ENCODE results near the gene BEX5. TPM values are rescaled to one million over a fixed set of nuclear protein-coding genes. Genes with fewer than 3 reads are reported as not detected.
A peak's percentile ranks its signal among the peaks of the same experiment; 100 is the strongest.
"Not testable (repeated sequence)": the region's sequence is repeated elsewhere in the genome, so short reads cannot be mapped to it uniquely, and the experiment has no call there.

BEX5 gene
- 0.60 TPM in 1 of 2 replicates, not detected in the other for total RNA-seq (2014; rRNA removed; shearing (Covaris generic))

DNA sequence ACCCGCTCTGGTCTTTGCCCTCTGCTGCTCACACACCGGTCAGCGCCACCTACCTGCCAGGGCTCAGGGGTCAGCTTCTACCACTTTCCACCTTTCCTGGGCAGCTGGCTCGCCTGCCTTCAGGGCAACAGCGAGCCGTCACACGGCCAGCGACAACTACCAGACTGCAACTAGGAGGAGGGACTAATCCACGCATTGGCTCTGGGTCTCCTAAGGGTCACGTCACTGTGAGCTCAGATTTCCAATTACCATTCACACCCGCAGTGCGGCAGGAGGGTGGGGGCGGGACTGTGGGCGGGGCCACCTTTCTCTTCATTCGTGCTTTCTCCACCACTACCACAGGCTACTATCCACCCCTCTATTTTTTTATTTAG is at the start of gene BEX5:
TSS of gene BEX5 (minus strand) at position 172 of the 374 bp plus-strand sequence. CDS start 1,712 bp downstream, outside the sequence.
- peak; percentile 60 for DNase-seq (ENCODE audit: low read depth)

DNA sequence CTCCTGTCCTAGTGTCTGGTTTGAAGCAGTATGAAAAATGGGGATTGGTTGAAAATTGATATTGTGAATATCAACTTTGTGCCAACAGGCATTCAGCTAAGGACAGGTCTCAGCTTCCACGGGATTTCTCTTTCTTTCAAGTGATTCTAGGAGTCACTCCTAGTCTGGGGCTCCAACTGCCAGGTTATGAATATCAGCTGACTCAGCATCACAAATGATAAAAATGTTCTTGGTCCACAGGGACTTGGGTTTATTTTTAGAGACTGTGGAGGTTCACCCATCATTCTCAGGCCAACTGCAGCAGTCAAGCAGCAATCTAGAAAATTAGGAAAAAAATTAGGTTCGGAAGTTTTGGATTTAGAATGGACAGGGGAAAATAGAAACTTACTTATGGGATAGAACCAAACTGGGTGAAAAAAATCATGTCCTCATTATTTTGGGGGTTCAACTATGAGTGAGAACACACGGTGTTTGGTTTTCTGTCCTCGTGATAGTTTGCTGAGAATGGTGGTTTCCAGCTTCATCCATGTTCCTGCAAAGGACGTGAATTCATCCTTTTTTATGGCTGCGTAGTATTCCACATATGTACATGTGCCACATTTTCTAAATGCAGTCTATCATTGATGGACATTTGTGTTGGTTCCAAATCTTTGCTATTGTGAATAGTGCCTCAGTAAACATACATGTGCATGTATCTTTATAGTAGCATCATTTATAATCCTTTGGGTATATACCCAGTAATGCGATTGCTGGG is 30.4 kb upstream of the BEX5 start:
- DNase-seq (ENCODE audit: low read depth), result no peak

DNA sequence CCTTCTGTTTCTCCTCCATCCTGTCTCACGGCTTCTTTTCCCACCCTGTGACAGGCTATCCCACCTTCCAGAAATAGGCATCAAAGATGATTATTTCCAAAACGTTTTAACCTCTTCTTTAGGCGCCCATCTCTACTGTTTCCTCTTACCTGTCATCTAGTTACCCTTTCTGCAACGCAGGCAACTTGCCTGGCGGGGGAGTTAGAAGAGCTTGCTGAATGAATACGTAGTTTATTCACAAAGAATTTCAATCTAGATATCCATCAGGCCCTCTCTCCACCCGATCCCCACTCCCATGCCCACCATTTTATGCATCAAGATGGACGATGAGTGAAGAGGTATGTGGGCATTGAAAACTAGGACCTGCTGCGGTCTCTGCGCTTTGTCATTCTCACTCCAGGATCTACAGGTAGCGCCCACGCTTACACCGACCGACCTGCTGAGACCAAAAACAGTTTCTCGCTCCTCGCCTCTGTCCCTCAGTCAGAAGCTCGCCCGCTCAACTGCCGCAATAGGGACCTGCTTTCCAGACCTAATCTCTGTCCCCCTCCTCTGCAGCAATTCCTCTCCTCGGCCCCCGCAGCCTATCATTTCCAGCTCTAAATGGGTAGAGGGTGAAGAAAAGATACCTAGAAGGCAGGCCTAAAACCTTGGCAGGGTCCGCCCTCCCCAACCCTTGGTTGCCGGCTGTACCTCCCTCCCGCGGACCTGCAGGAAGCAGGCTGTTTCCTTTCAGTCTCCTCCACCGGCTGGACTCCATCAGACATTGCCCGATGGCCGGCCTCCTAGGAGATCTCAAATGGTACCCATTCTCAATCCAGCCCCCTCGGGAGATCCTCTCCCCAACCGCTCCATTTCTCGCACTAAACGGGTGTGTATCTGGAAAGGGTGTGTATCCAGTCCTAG is 624 bp downstream of the BEX5 start:
- DNase-seq (ENCODE audit: low read depth), result no peak

DNA sequence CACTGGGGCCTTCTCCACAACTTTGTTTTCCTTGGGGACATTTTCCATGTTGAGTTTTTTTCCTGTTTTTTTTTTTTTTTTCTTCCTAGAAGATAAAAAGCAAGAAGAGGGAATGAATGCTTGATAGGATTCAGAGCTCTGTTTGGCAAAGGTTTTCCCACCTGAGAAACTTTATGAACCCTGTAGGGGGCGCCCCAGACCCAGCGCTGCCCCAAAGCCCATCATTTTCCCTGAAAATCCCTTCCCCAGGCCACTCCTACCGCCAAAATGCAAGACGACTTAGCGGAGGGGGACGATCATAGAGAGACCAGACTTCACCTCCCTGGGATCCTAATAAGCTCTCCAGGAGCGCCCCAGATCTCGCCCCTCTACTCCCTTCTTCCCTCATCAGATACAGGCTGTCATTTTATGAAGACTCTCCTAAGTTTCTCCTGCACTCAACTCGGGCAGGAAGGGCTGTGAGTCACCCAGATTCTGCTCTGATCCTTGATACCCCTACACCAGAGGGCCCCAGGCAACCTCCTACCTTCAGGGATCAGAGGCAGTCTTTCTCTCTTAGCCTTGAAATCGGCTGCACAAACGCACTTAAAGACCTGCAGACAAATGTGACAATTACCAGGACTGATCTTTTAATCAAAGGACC is 1.4 kb downstream of the BEX5 start:
- DNase-seq (ENCODE audit: low read depth), result no peak

DNA sequence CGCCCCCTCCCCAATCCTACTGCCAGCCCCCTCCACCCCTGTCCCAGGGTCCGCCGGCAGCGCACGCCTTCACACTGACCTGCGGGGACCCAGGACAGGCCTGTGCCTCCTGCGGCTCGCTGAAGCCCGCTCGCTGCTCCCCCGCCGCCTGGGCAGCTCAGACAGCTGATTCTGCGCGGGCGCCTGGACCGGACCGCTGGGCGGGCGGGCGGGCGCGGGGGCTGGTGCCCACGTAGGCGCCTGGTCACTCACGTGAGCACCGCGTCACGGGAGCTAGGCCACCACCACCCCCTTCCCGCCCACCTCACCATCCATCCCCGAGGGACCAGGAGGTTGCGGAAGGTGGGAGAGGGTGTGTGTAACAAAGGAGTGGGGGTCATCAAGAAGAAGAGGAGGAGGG is 13.5 kb downstream of the BEX5 start, which contains the start of gene TCEAL6:
TSS of gene TCEAL6 (minus strand) at position 208 of the 400 bp plus-strand sequence.
- not testable (repeated sequence) for DNase-seq (ENCODE audit: low read depth)

DNA sequence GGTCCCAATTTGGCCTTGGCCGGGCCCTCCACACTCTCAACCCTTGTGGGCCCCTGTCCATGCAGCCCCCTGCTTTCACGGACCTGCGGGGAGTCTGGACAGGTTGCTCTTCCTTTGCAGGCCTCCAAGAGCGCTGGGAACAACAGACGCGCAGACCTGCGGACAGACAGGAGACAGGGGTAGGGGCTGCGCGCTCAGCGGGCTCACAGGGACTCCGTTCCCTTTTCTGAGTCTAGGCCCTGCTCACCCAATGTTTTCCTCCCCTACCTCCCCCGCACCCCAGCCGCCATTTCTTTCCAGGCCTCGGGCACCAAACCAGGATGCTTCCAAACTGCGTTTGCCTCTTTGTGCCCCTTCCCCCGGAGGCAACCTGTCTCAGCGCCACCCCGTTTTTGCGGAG is 14.1 kb downstream of the BEX5 start:
- not testable (repeated sequence) for DNase-seq (ENCODE audit: low read depth)

DNA sequence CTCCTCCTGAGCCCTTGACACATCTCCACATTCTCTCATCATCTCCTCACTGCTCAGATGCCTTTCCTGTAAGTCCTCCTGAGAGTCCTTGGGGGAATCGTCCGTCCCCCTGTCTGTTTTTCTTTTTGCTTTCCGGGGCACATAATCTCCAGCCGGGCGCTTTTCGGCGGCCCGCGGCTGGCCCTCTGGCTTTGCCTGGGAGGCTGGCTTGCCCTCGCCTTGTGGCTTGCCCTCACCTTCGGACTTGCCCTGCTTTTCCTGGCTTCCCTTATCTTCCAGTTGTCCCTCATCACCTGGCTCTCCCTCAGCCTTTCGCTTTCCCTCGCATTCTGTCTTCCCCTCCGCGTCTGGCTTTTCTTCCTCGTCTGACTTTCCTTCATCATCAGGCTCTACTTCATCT is 14.9 kb downstream of the BEX5 start:
- DNase-seq (ENCODE audit: low read depth), result not testable (repeated sequence)

DNA sequence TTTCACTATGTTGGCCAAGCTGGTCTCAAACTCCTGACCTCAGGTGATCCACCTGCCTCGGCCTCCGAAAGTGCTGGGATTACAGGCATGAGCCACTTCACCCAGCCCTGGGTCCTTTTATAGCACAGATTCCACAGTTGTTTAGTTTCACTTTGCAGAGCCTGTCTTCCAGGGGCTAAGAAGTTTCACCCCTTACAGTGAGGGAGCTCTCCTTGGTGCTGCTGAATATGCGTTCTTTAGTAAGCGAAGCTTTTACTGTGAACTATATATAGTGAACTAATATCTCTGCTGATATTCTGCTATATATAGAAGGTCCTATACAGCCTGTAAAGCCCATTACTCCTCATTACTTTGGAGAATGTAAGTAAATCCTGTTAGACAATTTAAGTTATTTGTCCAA is 17.7 kb downstream of the BEX5 start:
- peak; percentile 2 for DNase-seq (ENCODE audit: low read depth)

DNA sequence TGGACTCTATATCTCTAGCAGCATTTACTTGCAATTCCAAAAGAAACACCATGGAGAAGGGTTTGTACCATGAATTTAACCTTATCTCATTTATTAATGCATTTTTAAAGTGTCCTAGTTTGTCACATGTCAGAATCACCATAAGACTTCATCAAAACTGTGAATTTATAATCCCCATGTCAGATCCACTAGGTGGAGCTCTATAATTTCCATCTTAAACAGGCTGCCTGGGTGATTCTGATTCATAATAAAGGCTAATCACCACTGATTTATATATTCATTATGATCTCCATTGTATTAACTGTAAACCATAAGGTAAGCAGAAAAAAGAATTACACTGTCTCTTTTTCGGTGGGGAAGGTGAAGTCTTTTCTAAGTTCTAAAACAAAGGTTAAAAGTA is 26.3 kb downstream of the BEX5 start:
- peak; percentile 3 for DNase-seq (ENCODE audit: low read depth)

DNA sequence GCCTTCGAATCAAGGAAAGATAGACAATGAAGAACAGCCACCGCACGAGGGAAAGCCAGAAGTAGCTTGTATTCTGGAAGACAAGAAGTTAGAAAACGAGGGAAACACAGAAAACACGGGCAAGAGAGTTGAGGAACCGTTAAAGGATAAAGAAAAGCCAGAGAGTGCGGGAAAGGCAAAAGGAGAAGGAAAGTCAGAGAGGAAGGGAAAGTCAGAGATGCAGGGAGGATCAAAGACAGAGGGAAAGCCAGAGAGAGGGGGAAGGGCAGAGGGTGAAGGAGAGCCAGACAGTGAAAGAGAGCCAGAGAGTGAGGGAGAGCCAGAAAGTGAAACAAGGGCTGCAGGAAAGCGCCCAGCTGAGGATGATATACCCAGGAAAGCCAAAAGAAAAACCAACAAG is 28.9 kb downstream of the BEX5 start:
- DNase-seq (ENCODE audit: low read depth), result no peak

DNA sequence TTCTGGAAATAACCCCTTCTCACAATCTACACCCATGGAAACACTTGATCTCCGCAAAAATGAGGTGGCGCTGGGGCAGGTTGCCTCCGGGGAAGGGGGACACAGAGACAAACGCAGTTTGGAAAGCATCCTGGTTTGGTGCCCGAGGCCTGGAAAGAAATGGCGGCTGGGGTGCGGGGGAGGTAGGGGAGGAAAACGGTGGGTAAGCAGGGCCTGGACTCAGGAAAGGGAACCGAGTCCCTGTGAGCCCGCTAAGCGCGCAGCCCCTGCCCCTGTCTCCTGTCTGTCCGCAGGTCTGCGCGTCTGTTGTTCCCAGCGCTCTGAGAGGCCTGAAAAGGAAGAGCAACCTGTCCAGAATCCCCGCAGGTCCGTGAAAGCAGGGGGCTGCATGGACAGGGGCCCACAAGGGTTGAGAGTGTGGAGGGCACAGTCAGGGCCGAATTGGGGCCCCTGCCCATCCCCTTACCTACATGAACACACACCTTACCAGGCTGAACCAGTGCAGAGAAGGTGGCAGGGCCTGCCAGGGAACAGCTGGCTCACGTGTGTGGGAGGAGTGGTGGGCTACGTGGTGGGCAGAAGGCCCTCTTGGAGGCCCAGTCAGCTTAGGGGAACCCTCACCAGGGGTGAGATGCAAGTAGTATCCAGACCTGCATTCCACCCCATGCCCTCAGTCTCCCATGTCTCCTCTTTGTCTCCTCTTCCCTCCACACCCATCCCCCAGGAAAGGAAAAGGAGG is 29.5 kb downstream of the BEX5 start:
- not testable (repeated sequence) for DNase-seq (ENCODE audit: low read depth)

DNA sequence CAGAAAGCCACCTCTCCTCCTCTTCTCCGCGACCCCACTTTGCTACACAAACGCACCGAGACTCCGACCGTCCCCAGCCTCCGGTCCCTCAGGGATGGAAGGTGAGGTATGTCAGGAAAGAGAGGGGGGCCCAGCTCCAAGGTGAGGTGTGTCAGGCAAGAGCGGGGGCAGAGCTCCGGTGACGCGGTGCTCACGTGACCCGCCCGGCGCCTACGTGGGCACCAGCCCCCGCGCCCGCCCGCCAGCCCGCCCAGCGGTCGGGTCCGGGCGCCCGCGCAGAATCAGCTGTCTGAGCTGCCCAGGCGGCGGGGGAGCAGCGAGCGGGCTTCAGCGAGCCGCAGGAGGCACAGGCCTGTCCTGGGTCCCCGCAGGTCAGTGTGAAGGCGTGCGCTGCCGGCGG is 30.3 kb downstream of the BEX5 start, which contains the start of gene TCEAL2:
TSS of gene TCEAL2 (plus strand) at position 244 of the 400 bp plus-strand sequence. CDS start 1,152 bp downstream, outside the sequence.
- DNase-seq (ENCODE audit: low read depth), result not testable (repeated sequence)

DNA sequence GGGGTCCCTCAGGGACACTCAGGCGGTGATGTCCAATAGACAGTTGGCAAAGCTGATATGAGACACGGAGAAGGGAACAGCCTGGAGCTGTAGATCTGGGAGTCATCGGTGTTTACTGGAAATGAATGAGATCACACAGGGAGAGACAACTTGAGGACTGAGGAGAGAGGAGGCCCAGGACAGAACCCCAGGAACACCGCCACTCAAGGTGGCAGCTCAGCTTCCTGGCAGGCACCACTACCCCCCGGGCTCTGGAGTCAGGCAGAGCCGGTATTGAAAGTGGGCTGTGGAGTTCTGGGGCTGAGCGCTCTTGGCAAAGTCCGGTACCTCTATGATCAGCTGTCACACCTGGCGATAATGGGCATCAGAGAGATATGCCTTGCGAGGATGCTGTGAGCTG is 30.8 kb downstream of the BEX5 start:
- DNase-seq (ENCODE audit: low read depth), result not testable (repeated sequence)

DNA sequence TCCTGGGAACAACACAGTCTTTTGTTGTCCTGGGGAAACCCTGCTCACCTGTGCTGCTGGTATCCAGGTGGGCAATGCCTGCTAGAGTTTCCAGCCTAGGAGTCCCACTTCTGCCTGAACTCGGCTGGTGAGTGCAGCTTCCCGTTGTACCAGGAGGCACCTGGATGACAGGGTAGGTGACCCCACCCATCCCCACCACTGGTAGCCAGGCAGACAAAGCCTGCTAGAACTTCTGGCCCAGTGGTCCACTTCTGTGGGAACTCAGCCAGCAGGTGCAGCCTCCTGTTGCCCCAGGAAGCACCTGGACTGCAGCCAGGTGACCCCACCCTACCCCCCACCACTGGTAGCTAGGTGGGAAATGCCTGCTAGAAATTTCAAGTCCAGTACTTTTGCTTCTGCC is 40.0 kb downstream of the BEX5 start:
- no peak for DNase-seq (ENCODE audit: low read depth)

DNA sequence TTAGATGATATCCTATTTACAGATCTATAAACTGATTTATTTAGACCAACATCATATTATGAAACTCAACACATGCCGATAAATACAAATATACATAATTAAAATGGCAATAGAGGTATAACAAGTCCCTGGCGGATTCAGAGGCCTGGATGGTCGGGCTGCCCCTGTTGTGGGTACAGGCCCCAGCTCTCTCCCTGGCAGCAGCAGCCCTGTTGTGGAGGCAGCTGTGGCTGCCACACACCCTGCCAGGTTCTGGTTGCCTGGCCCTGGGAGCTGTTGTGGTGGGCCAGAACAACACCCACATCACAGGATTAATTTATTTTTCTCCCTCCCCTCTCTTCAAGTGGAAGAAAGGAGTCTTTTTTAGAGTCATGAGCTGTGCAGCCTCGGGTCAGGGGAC is 42.4 kb downstream of the BEX5 start:
- no peak for DNase-seq (ENCODE audit: low read depth)

Other genes with a start within 250 kb of the BEX5 start
- not detected in 2 replicates for gene ZMAT1, start 223.9 kb downstream of the BEX5 start, total RNA-seq (2014; rRNA removed; shearing (Covaris generic))
- gene TCEAL2, start 30.3 kb downstream of the BEX5 start, total RNA-seq (2014; rRNA removed; shearing (Covaris generic)), result not detected in 2 replicates
- gene TCEAL6, start 13.5 kb downstream of the BEX5 start, total RNA-seq (2014; rRNA removed; shearing (Covaris generic)), result not detected in 2 replicates
- not detected in 2 replicates for gene TCP11X1, start 59.3 kb upstream of the BEX5 start, total RNA-seq (2014; rRNA removed; shearing (Covaris generic))
- gene NXF2, start 91.2 kb upstream of the BEX5 start, total RNA-seq (2014; rRNA removed; shearing (Covaris generic)), result not detected in 2 replicates